Mucosa of rectum (tissue), 2 donors: Measurements from ENCODE around the gene MEI1.

Source experiments
- H3K27ac ChIP-seq, 2 donors: one replicate each; pipeline ENCODE4 v1.7.0; 2013; ENCODE audit warnings: inconsistent platforms in 2 of 2, low read depth in 2 of 2, low read length in 2 of 2
- H3K27me3 ChIP-seq, 2 donors: one replicate each; pipeline ENCODE4 v1.7.0; 2013; ENCODE audit warnings: low read length in 2 of 2; ENCODE audit not compliant: control insufficient read depth in 2 of 2, insufficient read depth in 2 of 2
- H3K36me3 ChIP-seq, 2 donors: one replicate each; pipeline ENCODE4 v1.7.0; 2013; ENCODE audit warnings: low read length in 2 of 2; ENCODE audit not compliant: control insufficient read depth in 2 of 2, insufficient read depth in 2 of 2
- H3K4me1 ChIP-seq, 2 donors: one replicate each; pipeline ENCODE4 v1.7.0; 2013; ENCODE audit warnings: low read length in 2 of 2, mild to moderate bottlenecking in 1 of 2; ENCODE audit not compliant: control insufficient read depth in 2 of 2, insufficient read depth in 2 of 2
- H3K4me3 ChIP-seq, 2 donors: one replicate each; pipeline ENCODE4 v1.7.0; 2013; ENCODE audit warnings: low read length in 2 of 2
- H3K9ac ChIP-seq, 2 donors: one replicate each; pipeline ENCODE4 v1.7.0; 2013; ENCODE audit warnings: low read length in 2 of 2, low read depth in 1 of 2, mild to moderate bottlenecking in 1 of 2
- H3K9me3 ChIP-seq, 2 donors: one replicate each; pipeline ENCODE4 v1.7.0; 2013; ENCODE audit warnings: low read length in 2 of 2; ENCODE audit not compliant: control insufficient read depth in 2 of 2
- donor health status: healthy.
- donor health status: Normal muscosa, but diverticular disease.

Gene MEI1

DNA sequence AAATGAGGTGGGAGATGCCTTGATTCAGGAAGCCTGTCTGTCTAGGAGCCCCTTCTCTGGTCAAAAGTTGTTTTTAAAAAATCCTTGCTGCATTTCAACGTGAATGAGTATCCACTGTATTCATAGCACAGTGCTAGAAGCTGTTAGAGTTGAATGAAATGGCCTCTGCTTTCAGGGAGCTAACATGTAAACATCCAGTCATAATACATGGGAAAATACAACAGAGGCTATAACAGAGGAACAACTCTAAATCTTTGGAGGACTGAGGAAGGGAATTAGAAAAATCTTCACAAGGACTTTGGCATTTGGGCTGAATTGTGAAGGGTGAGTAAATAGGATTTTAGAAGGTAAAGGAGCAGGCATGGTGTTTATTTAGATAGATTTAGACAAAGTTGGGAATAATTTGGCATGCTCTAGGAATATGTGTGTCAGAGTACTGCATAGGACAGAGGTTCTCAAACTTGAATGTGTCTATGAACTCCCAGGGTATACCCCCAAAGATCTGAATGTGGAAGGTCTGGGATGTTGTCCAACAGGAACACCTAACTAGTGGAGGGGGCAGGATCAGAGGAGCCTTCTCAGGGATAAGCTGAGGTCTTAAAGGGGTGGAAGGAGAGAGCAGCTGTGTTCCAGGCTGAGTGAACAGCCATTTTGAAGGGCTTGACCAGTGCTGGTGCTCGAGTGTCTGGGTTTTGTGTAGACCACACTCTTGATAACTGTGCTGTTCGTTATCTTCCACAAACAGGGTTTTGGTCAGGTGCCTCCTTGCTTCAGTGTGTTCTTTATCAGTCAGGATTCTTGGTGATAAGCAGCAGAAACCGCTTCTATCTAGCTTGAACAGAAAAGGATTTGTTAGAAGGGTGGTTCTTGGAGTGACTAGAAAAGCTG, 146.3 kb downstream of the MEI1 start:
- Histone ChIP-seq H3K27me3 (no peaks in the 10 kb centered on the region), H3K9ac (peak overlapping the region; percentile 0 to 36), H3K4me1 (peaks cover 43 to 73% of the 10 kb centered on the region in 2 donors), H3K36me3 (no peaks in the 10 kb centered on the region), H3K4me3 (no peak overlapping the region), H3K9me3 (no peaks in the 10 kb centered on the region), H3K27ac (peak overlapping the region; percentile 2 to 14)

DNA sequence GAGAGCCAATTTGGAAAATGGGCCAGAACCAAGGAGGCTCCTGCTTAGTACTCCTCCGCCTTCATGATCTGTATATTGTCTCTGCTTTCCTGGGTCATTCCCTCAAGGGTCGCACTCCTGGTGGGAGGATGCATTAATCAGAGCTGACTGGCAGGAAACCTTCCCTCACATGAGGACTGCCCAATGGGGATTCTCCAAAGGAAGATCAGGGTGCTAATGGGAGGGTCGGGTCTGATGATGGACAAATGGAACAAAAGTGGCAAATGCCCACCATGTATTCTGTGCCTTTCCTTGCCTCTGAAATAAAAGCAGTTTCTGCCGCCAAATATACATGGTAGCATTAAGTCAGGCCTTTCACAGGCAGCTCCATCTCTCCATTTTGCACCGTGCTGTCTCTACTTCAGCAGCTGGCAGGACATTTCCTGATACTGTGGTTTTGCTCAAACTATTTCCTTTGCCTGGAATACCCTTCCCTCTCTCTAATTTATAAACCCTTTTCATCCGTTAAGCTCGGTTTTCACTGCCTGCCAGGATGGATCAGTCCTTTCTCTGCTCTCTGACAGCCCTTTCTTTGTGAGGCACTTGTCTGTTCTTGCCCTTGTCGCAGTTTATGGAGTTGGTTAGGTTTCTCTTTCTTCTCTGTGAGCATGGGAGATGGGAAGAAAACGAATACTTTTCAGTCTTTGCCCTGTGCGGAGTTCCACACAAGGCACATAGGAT, 147.1 kb downstream of the MEI1 start:
- no peaks in the 10 kb centered on the region for H3K36me3 ChIP-seq
- H3K4me1 ChIP-seq, result peaks cover 38 to 65% of the 10 kb centered on the region in 2 donors
- H3K27ac ChIP-seq, result peak overlapping the region in 1 of 2 donors; percentile 2
- no peaks in the 10 kb centered on the region for H3K27me3 ChIP-seq
- H3K9me3 ChIP-seq, result no peaks in the 10 kb centered on the region
- no peak overlapping the region for H3K9ac ChIP-seq
- no peak overlapping the region for H3K4me3 ChIP-seq

DNA sequence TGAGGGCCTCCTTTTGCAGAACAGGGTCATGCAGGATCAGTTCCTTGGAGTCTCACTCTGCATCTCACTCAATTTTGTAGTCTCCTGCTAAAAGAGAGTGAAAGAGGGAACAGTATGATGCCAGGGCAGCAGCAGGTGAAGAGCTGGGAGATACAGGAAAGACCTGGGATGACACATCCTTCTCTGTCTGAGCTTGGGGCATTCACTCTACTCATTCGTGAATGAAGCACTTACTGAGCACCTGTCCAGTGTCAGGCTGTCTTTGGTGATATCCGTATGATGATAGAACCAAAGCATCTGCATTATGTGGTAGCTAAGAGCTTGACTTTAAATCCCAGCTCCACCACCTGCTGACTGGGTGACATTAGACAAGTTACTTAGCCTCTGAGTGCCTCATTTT, 148.0 kb downstream of the MEI1 start:
- Histone ChIP-seq H3K27ac (peak overlapping the region in 1 of 2 donors; percentile 27), H3K4me1 (peaks cover 35 to 57% of the 10 kb centered on the region in 2 donors), H3K9me3 (no peaks in the 10 kb centered on the region), H3K27me3 (no peaks in the 10 kb centered on the region), H3K36me3 (no peaks in the 10 kb centered on the region), H3K4me3 (no peak overlapping the region), H3K9ac (no peak overlapping the region)

DNA sequence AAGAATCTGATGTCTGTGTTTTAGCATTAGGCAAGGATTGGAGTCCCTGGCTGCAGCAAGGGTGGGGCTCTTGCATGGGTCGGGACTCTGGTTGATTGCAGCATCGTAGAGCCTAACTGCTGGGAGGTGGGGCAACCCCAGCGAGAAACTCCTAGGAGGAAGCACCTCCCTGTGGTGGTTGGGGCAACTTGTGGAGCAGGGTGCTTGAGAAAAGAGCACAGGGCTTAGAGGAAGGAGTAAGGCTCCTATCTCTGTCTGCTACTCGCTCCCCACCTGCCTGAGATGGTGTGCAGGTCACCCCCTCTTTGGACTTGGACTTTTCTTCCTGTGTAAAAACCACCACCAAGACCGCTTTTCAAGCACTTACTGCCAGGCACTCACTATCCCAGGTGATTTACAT, 149.2 kb downstream of the MEI1 start:
- peaks cover 0 to 3% of the 10 kb centered on the region in 2 donors for H3K36me3 ChIP-seq
- no peak overlapping the region for H3K4me3 ChIP-seq
- H3K9ac ChIP-seq, result peak overlapping the region; percentile 32 to 47
- H3K27me3 ChIP-seq, result no peaks in the 10 kb centered on the region
- peaks cover 27 to 46% of the 10 kb centered on the region in 2 donors for H3K4me1 ChIP-seq
- H3K9me3 ChIP-seq, result no peaks in the 10 kb centered on the region
- peak overlapping the region; percentile 72 to 87 for H3K27ac ChIP-seq
